Measurements from ENCODE around the gene NR6A1. TPM values are rescaled to one million over a fixed set of nuclear protein-coding genes. Genes with fewer than 3 reads are reported as not detected.

The NR6A1 gene
- total RNA-seq, 6 donors from 2014 or later, result 4.2 to 34.6 (median 8.2) TPM

- WGBS, 2 donors, result 29 to 37% methylated on average over 15 to 23 of the region's 23 CpGs
- DNase-seq (peak in 1 of 2 donors; percentile 72), ATAC-seq (ENCODE audit: low FRiP score in 2 of 2) (peak; percentile 23)
- Histone ChIP-seq H3K27me3 (no peaks in the 10 kb centered on the region), H3K36me3 (no peaks in the 10 kb centered on the region), H3K4me1 (peaks cover 8 to 20% (median 18%) of the 10 kb centered on the region in 4 donors), H3K27ac (no peak overlapping the region), H3K9me3 (no peaks in the 10 kb centered on the region), H3K4me3 (no peak overlapping the region)
- no peak for TF ChIP-seq POLR2AphosphoS5 (IDR thresholded peaks at IDR 0.05)
- TF ChIP-seq, protein P1, sequence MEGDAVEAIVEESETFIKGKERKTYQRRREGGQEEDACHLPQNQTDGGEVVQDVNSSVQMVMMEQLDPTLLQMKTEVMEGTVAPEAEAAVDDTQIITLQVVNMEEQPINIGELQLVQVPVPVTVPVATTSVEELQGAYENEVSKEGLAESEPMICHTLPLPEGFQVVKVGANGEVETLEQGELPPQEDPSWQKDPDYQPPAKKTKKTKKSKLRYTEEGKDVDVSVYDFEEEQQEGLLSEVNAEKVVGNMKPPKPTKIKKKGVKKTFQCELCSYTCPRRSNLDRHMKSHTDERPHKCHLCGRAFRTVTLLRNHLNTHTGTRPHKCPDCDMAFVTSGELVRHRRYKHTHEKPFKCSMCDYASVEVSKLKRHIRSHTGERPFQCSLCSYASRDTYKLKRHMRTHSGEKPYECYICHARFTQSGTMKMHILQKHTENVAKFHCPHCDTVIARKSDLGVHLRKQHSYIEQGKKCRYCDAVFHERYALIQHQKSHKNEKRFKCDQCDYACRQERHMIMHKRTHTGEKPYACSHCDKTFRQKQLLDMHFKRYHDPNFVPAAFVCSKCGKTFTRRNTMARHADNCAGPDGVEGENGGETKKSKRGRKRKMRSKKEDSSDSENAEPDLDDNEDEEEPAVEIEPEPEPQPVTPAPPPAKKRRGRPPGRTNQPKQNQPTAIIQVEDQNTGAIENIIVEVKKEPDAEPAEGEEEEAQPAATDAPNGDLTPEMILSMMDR (IDR thresholded peaks at IDR 0.05), result no peak
- TF ChIP-seq POLR2A (IDR thresholded peaks at IDR 0.05), result no peak
These were observed 259.0 kb downstream of the NR6A1 start for GRCh38 chr9:124511891-124512805.

DNA sequence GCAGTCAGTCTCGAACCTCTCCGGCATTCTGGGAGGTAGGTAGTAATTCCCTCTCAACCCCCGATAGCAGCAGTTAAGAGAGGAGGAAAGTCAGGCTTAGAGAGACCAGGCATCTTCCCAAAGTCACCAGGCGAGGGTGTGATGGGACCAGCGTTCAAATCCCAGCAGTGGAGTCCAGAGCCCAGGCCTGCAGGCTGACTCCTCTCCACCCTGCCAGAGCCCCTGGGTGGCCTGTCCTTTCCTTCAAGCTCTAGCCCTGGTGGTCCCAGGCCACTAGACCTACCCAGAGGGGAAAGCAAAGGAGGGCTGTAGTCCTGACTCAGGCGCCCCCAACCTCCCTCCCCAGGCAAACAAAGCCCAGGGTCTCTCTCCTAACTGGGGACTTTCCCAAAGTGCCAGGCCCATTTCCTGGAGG, 259.7 kb downstream of the NR6A1 start:
- Histone ChIP-seq H3K4me1 (peaks cover 8 to 20% (median 18%) of the 10 kb centered on the region in 4 donors), H3K4me3 (no peak overlapping the region), H3K9me3 (no peaks in the 10 kb centered on the region), H3K36me3 (no peaks in the 10 kb centered on the region), H3K27ac (no peak overlapping the region), H3K27me3 (no peaks in the 10 kb centered on the region)
- DNase-seq (no peak), ATAC-seq (ENCODE audit: low FRiP score in 2 of 2) (no peak)
- 74 to 92% methylated on average over 3 to 6 of the region's 6 CpGs for WGBS, 2 donors
- no peak for TF ChIP-seq POLR2A (IDR thresholded peaks at IDR 0.05)
- TF ChIP-seq EP300 (IDR thresholded peaks at IDR 0.05), result no peak
- TF ChIP-seq, protein P1 (IDR thresholded peaks at IDR 0.05), result no peak
- TF ChIP-seq POLR2AphosphoS5 (IDR thresholded peaks at IDR 0.05), result no peak

GRCh38 chr9:124510650-124511425, 260.3 kb downstream of the NR6A1 start:
- Histone ChIP-seq H3K36me3 (no peaks in the 10 kb centered on the region), H3K27me3 (peaks cover 0 to 3% (median 0%) of the 10 kb centered on the region in 4 donors), H3K9me3 (no peaks in the 10 kb centered on the region), H3K4me3 (no peak overlapping the region), H3K27ac (no peak overlapping the region), H3K4me1 (peaks cover 8 to 20% (median 18%) of the 10 kb centered on the region in 4 donors)
- DNase-seq (no peak), ATAC-seq (ENCODE audit: low FRiP score in 2 of 2) (no peak)
- 65 to 69% methylated on average over 8 to 9 of the region's 9 CpGs for WGBS, 2 donors
- TF ChIP-seq EP300 (IDR thresholded peaks at IDR 0.05) (no peak), POLR2A (IDR thresholded peaks at IDR 0.05) (no peak), POLR2AphosphoS5 (IDR thresholded peaks at IDR 0.05) (no peak)
- TF ChIP-seq, protein P1 (IDR thresholded peaks at IDR 0.05), result no peak

DNA sequence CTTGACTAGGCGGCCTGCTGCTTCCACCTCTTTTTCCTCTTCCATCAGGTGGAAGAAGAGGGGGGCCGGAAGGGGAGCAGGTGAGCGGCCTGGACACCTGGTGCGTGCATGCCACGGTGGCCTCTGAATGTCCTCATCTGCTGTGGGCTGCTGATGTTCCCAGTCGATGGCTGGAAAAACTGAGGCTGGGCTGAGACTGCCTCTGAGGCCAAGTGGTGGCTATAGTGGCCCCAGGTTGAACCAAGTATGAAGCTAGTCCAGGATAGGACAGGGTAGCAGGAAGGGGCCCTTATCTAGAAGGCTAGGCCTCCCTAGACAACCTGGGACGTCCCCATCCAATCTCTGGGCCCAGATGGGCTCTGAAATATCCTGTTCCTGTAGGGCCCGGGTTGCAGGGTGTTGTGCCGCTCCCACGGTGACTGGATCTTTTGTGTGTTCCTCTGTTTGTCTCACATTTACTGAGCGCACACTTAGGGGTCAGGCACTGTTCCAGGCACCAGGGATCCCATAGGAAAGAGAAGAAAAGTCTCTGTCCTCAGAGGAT, 263.2 kb downstream of the NR6A1 start:
- WGBS, 2 donors, result 73 to 85% methylated on average over 8 to 11 of the region's 11 CpGs
- ATAC-seq (ENCODE audit: low FRiP score in 2 of 2) (no peak), DNase-seq (no peak)
- Histone ChIP-seq H3K4me1 (peaks cover 18 to 38% (median 25%) of the 10 kb centered on the region in 4 donors), H3K36me3 (no peaks in the 10 kb centered on the region), H3K9me3 (no peaks in the 10 kb centered on the region), H3K4me3 (no peak overlapping the region), H3K27ac (no peak overlapping the region), H3K27me3 (peaks cover 0 to 30% (median 20%) of the 10 kb centered on the region in 4 donors)
- TF ChIP-seq POLR2A (IDR thresholded peaks at IDR 0.05) (no peak), POLR2AphosphoS5 (IDR thresholded peaks at IDR 0.05) (no peak), EP300 (IDR thresholded peaks at IDR 0.05) (no peak)
- TF ChIP-seq, protein P1 (IDR thresholded peaks at IDR 0.05), result no peak
